GM23248 (cell line): ENCODE results near the gene PPP1R3G.

Experiments used
- EZH2 ChIP-seq: fragments of 200-600 bp; sonication (generic); IDR thresholded peaks from 2 replicates; pipeline ENCODE4 v1.6.1; 2018; ENCODE audit warnings: antibody characterized with exemption, mild to moderate bottlenecking; ENCODE audit not compliant: insufficient read depth, poor library complexity, severe bottlenecking
- EZH2phosphoT487 ChIP-seq: fragments of 200-600 bp; sonication (generic); IDR thresholded peaks from 2 replicates; pipeline ENCODE4 v1.6.1; 2018; ENCODE audit warnings: antibody characterized with exemption, moderate library complexity, mild to moderate bottlenecking, low read depth; ENCODE audit not compliant: insufficient read depth

- TF ChIP-seq EZH2phosphoT487: no peak
- no peak for TF ChIP-seq EZH2
Observed at GRCh38 chr6:5109436-5109835, 24.3 kb downstream of the PPP1R3G start.
